Spinal cord (tissue), 10 donors: ENCODE data around the gene AOAH. TPM values are rescaled to one million over a fixed set of nuclear protein-coding genes. Genes with fewer than 3 reads are reported as not detected.

ENCODE experiments used
- DNase-seq, 6 donors: peaks; one replicate each; pipeline versions ENCODE4 v3.0.0 to v3.0.0-alpha.2; 2013 to 2015; ENCODE audit warnings: low spot score in 6 of 6, low read depth in 4 of 6
- H3K27ac ChIP-seq: one replicate; pipeline ENCODE4 v1.5.1; 2013; ENCODE audit warnings: low read depth, low read length, control low read depth
- H3K27me3 ChIP-seq: one replicate; pipeline ENCODE4 v1.6.1; 2013; ENCODE audit warnings: low read length; ENCODE audit not compliant: control insufficient read depth, insufficient read depth
- H3K36me3 ChIP-seq: one replicate; pipeline ENCODE4 v1.6.1; 2013; ENCODE audit warnings: low read length; ENCODE audit not compliant: control insufficient read depth, insufficient read depth
- H3K4me1 ChIP-seq: one replicate; pipeline ENCODE4 v1.6.1; 2013; ENCODE audit warnings: low read length; ENCODE audit not compliant: control insufficient read depth, insufficient read depth
- H3K4me3 ChIP-seq: one replicate; pipeline ENCODE4 v1.5.1; 2013; ENCODE audit warnings: low read depth, low read length, control low read depth
- H3K9me3 ChIP-seq: one replicate; pipeline ENCODE4 v1.6.1; 2013; ENCODE audit warnings: low read length; ENCODE audit not compliant: control insufficient read depth, insufficient read depth
- WGBS: methylation state at CpG from one replicate; pipeline ENCODE4 v1.1.5; 2013; ENCODE audit warnings: missing lambda C conversion rate; ENCODE audit not compliant: insufficient coverage; 5-methylcytosine and 5-hydroxymethylcytosine counted together
- polyA plus RNA-seq, 2 donors: library from polyadenylated mRNA; unstranded; fragments of 120-200 nt; gene quantifications; one replicate each; pipeline ENCODE4 v1.2.1, GENCODE V29; 2013; ENCODE audit not compliant: insufficient read length in 2 of 2
- total RNA-seq, 2 donors: library from RNA; depleted of rRNA in 1 of 2; stranded (reverse); fragments of 120-200 nt in 1 of 2; fragments of >200 nt in 1 of 2; gene quantifications; one replicate each; pipeline versions ENCODE4 v1.2.3 to v1.2.4, GENCODE V29; 2013 to 2014
- donor health status: healthy.

The AOAH gene
- total and polyA plus RNA-seq, 4 donors: 4.2 to 8.1 (median 5.3) TPM

GRCh38 chr7:36640682-36641081, 83.6 kb downstream of the AOAH start:
- no peak for DNase-seq
- no peaks in the 10 kb centered on the region for H3K27me3 ChIP-seq
- H3K4me3 ChIP-seq: no peak overlapping the region
- no peaks in the 10 kb centered on the region for H3K4me1 ChIP-seq
- no peaks in the 10 kb centered on the region for H3K36me3 ChIP-seq
- H3K9me3 ChIP-seq: no peaks in the 10 kb centered on the region
- WGBS: 97% methylated on average over 4 of the region's 4 CpGs
- H3K27ac ChIP-seq: no peak overlapping the region

GRCh38 chr7:36639826-36640225, 84.5 kb downstream of the AOAH start:
- Histone ChIP-seq H3K27ac (no peak overlapping the region), H3K27me3 (no peaks in the 10 kb centered on the region), H3K9me3 (no peaks in the 10 kb centered on the region), H3K4me3 (no peak overlapping the region), H3K4me1 (no peaks in the 10 kb centered on the region), H3K36me3 (no peaks in the 10 kb centered on the region)
- no peak for DNase-seq
- WGBS: 76% methylated on average over 5 of the region's 8 CpGs

- Histone ChIP-seq H3K27me3 (no peaks in the 10 kb centered on the region), H3K4me1 (no peaks in the 10 kb centered on the region), H3K27ac (no peak overlapping the region), H3K36me3 (no peaks in the 10 kb centered on the region), H3K9me3 (no peaks in the 10 kb centered on the region), H3K4me3 (no peak overlapping the region)
- DNase-seq: no peak
- 84% methylated on average over 3 of the region's 3 CpGs for WGBS
These were observed 85.6 kb downstream of the AOAH start for GRCh38 chr7:36638586-36639263.

GRCh38 chr7:36638140-36638539, 86.2 kb downstream of the AOAH start:
- H3K9me3 ChIP-seq: no peaks in the 10 kb centered on the region
- peaks cover under 1% of the 10 kb centered on the region for H3K4me1 ChIP-seq
- no peaks in the 10 kb centered on the region for H3K36me3 ChIP-seq
- H3K27ac ChIP-seq: no peak overlapping the region
- H3K27me3 ChIP-seq: no peaks in the 10 kb centered on the region
- no peak overlapping the region for H3K4me3 ChIP-seq
- WGBS: 90% methylated on average over 3 of the region's 5 CpGs
- no peak for DNase-seq

GRCh38 chr7:36637417-36637816, 86.9 kb downstream of the AOAH start:
- Histone ChIP-seq H3K27me3 (no peaks in the 10 kb centered on the region), H3K36me3 (no peaks in the 10 kb centered on the region), H3K4me1 (peaks cover 6% of the 10 kb centered on the region), H3K9me3 (no peaks in the 10 kb centered on the region), H3K27ac (no peak overlapping the region), H3K4me3 (no peak overlapping the region)
- DNase-seq: no peak
- WGBS: 79% methylated on average over 1 of the region's 4 CpGs

- DNase-seq: peak in 2 of 6 donors; percentile 64 to 71
- 86% methylated on average over 3 of the region's 5 CpGs for WGBS
- H3K27ac ChIP-seq: no peak overlapping the region
- no peak overlapping the region for H3K4me3 ChIP-seq
- H3K27me3 ChIP-seq: no peaks in the 10 kb centered on the region
- no peaks in the 10 kb centered on the region for H3K36me3 ChIP-seq
- no peaks in the 10 kb centered on the region for H3K9me3 ChIP-seq
- H3K4me1 ChIP-seq: peaks cover 6% of the 10 kb centered on the region
These were observed 88.2 kb downstream of the AOAH start for GRCh38 chr7:36636126-36636525.

- H3K27ac ChIP-seq: no peak overlapping the region
- 35% methylated on average over 3 of the region's 3 CpGs for WGBS
- no peaks in the 10 kb centered on the region for H3K9me3 ChIP-seq
- peaks cover 6% of the 10 kb centered on the region for H3K4me1 ChIP-seq
- DNase-seq: peak in 1 of 6 donors; percentile 76
- H3K27me3 ChIP-seq: no peaks in the 10 kb centered on the region
- H3K36me3 ChIP-seq: no peaks in the 10 kb centered on the region
- no peak overlapping the region for H3K4me3 ChIP-seq
These were observed 89.2 kb downstream of the AOAH start for GRCh38 chr7:36635091-36635490.

GRCh38 chr7:36633377-36633776, 90.9 kb downstream of the AOAH start:
- no peak for DNase-seq
- H3K36me3 ChIP-seq: no peaks in the 10 kb centered on the region
- H3K27ac ChIP-seq: no peak overlapping the region
- H3K9me3 ChIP-seq: no peaks in the 10 kb centered on the region
- 79% methylated on average over 8 of the region's 9 CpGs for WGBS
- no peaks in the 10 kb centered on the region for H3K27me3 ChIP-seq
- H3K4me1 ChIP-seq: peaks cover 6% of the 10 kb centered on the region
- H3K4me3 ChIP-seq: no peak overlapping the region

GRCh38 chr7:36630112-36630650, 94.1 kb downstream of the AOAH start:
- Histone ChIP-seq H3K36me3 (no peaks in the 10 kb centered on the region), H3K27ac (no peak overlapping the region), H3K9me3 (no peaks in the 10 kb centered on the region), H3K27me3 (no peaks in the 10 kb centered on the region), H3K4me1 (peaks cover 6% of the 10 kb centered on the region), H3K4me3 (no peak overlapping the region)
- DNase-seq: no peak
- WGBS: 70% methylated on average over 2 of the region's 6 CpGs

- Histone ChIP-seq H3K36me3 (no peaks in the 10 kb centered on the region), H3K4me3 (no peak overlapping the region), H3K27ac (no peak overlapping the region), H3K4me1 (peaks cover 6% of the 10 kb centered on the region), H3K27me3 (no peaks in the 10 kb centered on the region), H3K9me3 (no peaks in the 10 kb centered on the region)
- no peak for DNase-seq
- 50% methylated on average over 1 of the region's 1 CpG for WGBS
These were observed 94.9 kb downstream of the AOAH start for GRCh38 chr7:36629351-36629750.
